ENCODE results near the gene NAT10. TPM values are rescaled to one million over a fixed set of nuclear protein-coding genes. Genes with fewer than 3 reads are reported as not detected.

NAT10 gene
- total and polyA plus RNA-seq, 2 experiments from 2014 or later, result 21.4 to 24.0 TPM

DNA sequence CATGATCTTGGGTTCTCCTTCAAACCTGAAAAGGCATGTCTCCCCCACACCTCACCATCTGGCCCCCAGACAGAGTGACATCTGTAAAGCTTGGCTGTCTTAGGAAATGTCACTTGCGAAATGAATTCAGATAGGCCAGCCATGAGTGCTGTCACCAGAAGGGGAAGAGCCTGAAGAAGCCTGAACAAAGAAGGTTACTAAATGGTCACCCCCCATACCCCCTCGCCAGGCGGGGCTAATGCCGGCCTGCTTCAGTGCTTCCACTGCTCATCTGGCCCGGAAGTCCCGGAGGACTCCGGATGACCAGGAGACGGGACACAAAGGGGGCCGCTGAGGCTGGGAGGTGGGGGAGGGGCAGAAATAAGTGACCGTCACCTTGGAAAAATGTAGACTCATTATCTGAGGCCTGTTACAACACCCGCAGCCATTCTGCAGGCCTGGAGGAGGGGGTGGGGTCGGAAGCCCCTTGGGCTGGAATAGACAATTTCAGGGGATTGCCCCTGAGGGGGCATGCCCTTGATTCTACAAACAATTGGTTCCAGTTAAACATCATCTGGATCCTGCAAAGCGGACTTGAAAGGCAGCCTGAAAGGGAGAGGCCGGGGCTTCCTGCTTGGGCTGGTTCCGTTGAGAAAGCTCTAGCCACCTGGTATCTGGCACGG, 43.2 kb downstream of the NAT10 start:
- WGBS, 2 experiments (ENCODE audit: low coverage in 1 of 2, low lambda C conversion rate in 2 of 2, missing lambda C conversion rate in 2 of 2), result 88 to 95% methylated on average over 15 to 16 of the region's 16 CpGs
- H4K20me1 ChIP-seq (ENCODE audit: insufficient read depth), result no peaks in the 10 kb centered on the region
- peaks cover 10% of the 10 kb centered on the region for H3K4me1 ChIP-seq (ENCODE audit: insufficient read depth)
- no peak for TF ChIP-seq EZH2phosphoT487 (IDR thresholded peaks at IDR 0.05; ENCODE audit: insufficient read depth, low read depth)
- H3K9me2 ChIP-seq (ENCODE audit: insufficient read depth), result no peaks in the 10 kb centered on the region
- H3K4me3 ChIP-seq, result no peak overlapping the region
- H3K36me3 ChIP-seq (ENCODE audit: low read depth), result peaks cover 13% of the 10 kb centered on the region
- no peak overlapping the region for H3K9ac ChIP-seq
- H3K9me3 ChIP-seq (ENCODE audit: low read depth), result no peaks in the 10 kb centered on the region
- in situ Hi-C loops (cut with MboI), result no loop called here
- H2AFZ ChIP-seq, result no peak overlapping the region
- no peak for DNase-seq
- H3K27me3 ChIP-seq (replicated peaks; ENCODE audit: insufficient read depth), result no peaks in the 10 kb centered on the region
- no peaks in the 10 kb centered on the region for H3K79me2 ChIP-seq (ENCODE audit: insufficient read depth)
- H3F3A ChIP-seq (ENCODE audit: insufficient read depth), result no peaks in the 10 kb centered on the region
- H3K27ac ChIP-seq, result no peak overlapping the region
- H3K4me2 ChIP-seq (ENCODE audit: unreplicated experiment), result no peak overlapping the region

DNA sequence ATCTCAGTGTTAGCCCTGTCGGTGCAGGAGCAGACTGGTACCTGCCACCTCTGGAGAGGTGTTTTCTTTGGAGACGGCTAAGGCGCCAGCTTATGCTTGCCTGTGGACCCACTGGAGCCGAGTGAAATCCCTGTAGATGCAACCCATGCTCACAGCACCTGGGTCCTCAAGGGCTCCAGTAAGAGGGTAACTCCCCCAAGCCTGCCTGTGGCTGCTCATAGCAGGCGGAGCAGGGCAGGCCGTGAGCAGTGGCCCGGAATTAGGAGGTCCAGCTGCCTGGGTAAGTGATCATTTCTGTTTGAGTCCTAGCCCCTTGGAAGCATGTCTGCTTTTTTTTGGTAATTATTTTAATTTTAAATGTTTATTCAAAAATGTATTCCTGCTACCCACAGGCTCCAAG, 43.8 kb downstream of the NAT10 start:
- no peaks in the 10 kb centered on the region for H4K20me1 ChIP-seq (ENCODE audit: insufficient read depth)
- H3K79me2 ChIP-seq (ENCODE audit: insufficient read depth), result no peaks in the 10 kb centered on the region
- H3K27me3 ChIP-seq (replicated peaks; ENCODE audit: insufficient read depth), result no peaks in the 10 kb centered on the region
- no peak overlapping the region for H3K4me2 ChIP-seq (ENCODE audit: unreplicated experiment)
- no peak overlapping the region for H3K27ac ChIP-seq
- H3K36me3 ChIP-seq (ENCODE audit: low read depth), result peaks cover 13% of the 10 kb centered on the region
- H3K4me1 ChIP-seq (ENCODE audit: insufficient read depth), result peaks cover 10% of the 10 kb centered on the region
- 88 to 95% methylated on average over 7 of the region's 7 CpGs for WGBS, 2 experiments (ENCODE audit: low coverage in 1 of 2, low lambda C conversion rate in 2 of 2, missing lambda C conversion rate in 2 of 2)
- H2AFZ ChIP-seq, result no peak overlapping the region
- TF ChIP-seq EZH2 (IDR thresholded peaks at IDR 0.05; ENCODE audit: insufficient read depth, poor library complexity, severe bottlenecking) (no peak), EZH2phosphoT487 (IDR thresholded peaks at IDR 0.05; ENCODE audit: insufficient read depth, low read depth) (no peak)
- no peaks in the 10 kb centered on the region for H3K9me2 ChIP-seq (ENCODE audit: insufficient read depth)
- in situ Hi-C loops (cut with MboI), result no loop called here
- no peak for DNase-seq
- no peaks in the 10 kb centered on the region for H3K9me3 ChIP-seq (ENCODE audit: low read depth)
- H3F3A ChIP-seq (ENCODE audit: insufficient read depth), result no peaks in the 10 kb centered on the region
- H3K4me3 ChIP-seq, result no peak overlapping the region
- H3K9ac ChIP-seq, result no peak overlapping the region

GRCh38 chr11:34149786-34150185, 44.4 kb downstream of the NAT10 start:
- Histone ChIP-seq H3K9ac (no peak overlapping the region), H3K9me3 (ENCODE audit: low read depth) (no peaks in the 10 kb centered on the region), H4K20me1 (ENCODE audit: insufficient read depth) (no peaks in the 10 kb centered on the region), H3K9me2 (ENCODE audit: insufficient read depth) (no peaks in the 10 kb centered on the region), H3K27ac (no peak overlapping the region), H3K4me2 (ENCODE audit: unreplicated experiment) (no peak overlapping the region), H3K36me3 (ENCODE audit: low read depth) (peaks cover 7% of the 10 kb centered on the region), H3F3A (ENCODE audit: insufficient read depth) (no peaks in the 10 kb centered on the region), H3K4me1 (ENCODE audit: insufficient read depth) (peaks cover 10% of the 10 kb centered on the region), H2AFZ (no peak overlapping the region), H3K27me3 (replicated peaks; ENCODE audit: insufficient read depth) (no peaks in the 10 kb centered on the region), H3K4me3 (no peak overlapping the region), H3K79me2 (ENCODE audit: insufficient read depth) (no peaks in the 10 kb centered on the region)
- peak; percentile 49 for DNase-seq
- in situ Hi-C loops (cut with MboI), result no loop called here
- TF ChIP-seq EZH2 (IDR thresholded peaks at IDR 0.05; ENCODE audit: insufficient read depth, poor library complexity, severe bottlenecking), result no peak
- 89 to 91% methylated on average over 13 of the region's 13 CpGs for WGBS, 2 experiments (ENCODE audit: low coverage in 1 of 2, low lambda C conversion rate in 2 of 2, missing lambda C conversion rate in 2 of 2)

DNA sequence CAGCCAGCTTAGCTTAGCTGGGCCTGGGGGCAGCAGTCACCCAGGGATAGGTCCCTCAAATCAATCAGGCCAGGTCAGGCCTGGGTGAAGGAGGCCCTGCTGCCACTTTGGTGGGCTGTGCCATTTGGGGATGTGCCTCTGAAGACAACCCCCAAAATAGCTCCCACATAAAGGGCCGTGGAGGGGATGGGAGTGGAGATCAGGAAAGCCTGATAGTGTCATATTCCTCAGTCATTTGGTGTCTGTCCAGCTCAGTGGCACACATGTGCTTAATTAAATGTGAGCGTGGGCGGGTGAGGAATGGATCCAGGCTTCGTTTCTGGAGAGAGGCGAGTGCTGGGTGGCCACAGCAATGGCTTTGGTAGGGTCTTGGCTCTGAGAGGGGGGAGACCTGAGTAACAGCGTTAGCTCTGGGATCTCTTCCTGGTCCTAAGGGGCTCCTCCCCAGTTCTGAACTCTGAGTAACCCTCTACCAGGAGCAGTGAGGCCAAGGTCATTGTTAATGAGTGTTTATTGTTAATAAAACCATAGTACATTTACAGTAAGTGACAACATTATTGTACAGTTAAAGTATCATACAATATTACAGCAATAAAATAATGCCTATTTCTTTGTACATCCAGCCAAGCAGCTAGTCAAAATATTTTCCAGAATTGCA, 45.2 kb downstream of the NAT10 start:
- H4K20me1 ChIP-seq (ENCODE audit: insufficient read depth), result no peaks in the 10 kb centered on the region
- H2AFZ ChIP-seq, result no peak overlapping the region
- WGBS, 2 experiments (ENCODE audit: low coverage in 1 of 2, low lambda C conversion rate in 2 of 2, missing lambda C conversion rate in 2 of 2), result 12 to 19% methylated on average over 6 of the region's 6 CpGs
- H3K27ac ChIP-seq, result no peak overlapping the region
- in situ Hi-C loops (cut with MboI), result no loop called here
- H3K79me2 ChIP-seq (ENCODE audit: insufficient read depth), result no peaks in the 10 kb centered on the region
- peak overlapping the region; percentile 18 for H3K4me2 ChIP-seq (ENCODE audit: unreplicated experiment)
- H3K27me3 ChIP-seq (replicated peaks; ENCODE audit: insufficient read depth), result no peaks in the 10 kb centered on the region
- H3K4me1 ChIP-seq (ENCODE audit: insufficient read depth), result peaks cover 10% of the 10 kb centered on the region
- H3K4me3 ChIP-seq, result no peak overlapping the region
- TF ChIP-seq EZH2 (IDR thresholded peaks at IDR 0.05; ENCODE audit: insufficient read depth, poor library complexity, severe bottlenecking), result no peak
- no peak for TF ChIP-seq EZH2phosphoT487 (IDR thresholded peaks at IDR 0.05; ENCODE audit: insufficient read depth, low read depth)
- H3F3A ChIP-seq (ENCODE audit: insufficient read depth), result no peaks in the 10 kb centered on the region
- no peak overlapping the region for H3K9ac ChIP-seq
- no peaks in the 10 kb centered on the region for H3K9me3 ChIP-seq (ENCODE audit: low read depth)
- H3K36me3 ChIP-seq (ENCODE audit: low read depth), result peaks cover 5% of the 10 kb centered on the region
- H3K9me2 ChIP-seq (ENCODE audit: insufficient read depth), result no peaks in the 10 kb centered on the region
- peak; percentile 89 for DNase-seq
